GOT3 (cell line): Measurements from ENCODE around the gene SPATA31C1.
"Not testable (repeated sequence)": the region's sequence is repeated elsewhere in the genome, so short reads cannot be mapped to it uniquely, and the experiment has no call there.

ENCODE experiments used
- DNase-seq: peaks from one replicate; lab custom pipeline; 2025; ENCODE audit warnings: mixed read lengths; lab: John Stamatoyannopoulos, UW

The SPATA31C1 gene

DNA sequence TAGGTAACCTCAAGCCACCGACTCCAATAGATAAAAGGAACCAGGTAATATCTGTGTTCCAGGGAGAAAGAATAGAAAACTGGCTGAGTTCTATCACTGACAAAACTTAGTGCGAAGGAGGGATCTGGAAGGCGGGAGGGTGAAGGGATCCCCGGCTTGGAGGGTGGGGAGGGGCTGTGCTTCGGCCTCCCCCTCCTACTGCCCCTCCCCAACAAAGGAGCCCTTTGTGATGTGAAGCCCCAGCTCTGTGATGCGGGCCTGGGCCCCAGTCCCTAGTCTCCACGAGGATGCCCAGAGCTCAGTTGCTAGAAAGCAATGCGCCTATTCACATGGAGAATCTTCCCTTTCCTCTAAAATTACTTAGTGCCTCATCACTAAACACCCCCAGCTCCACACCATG lies at the start of gene SPATA31C1:
Gene SPATA31C1 (plus strand): TSS at position 301 of the 400 bp plus-strand sequence.
- DNase-seq, result not testable (repeated sequence)

DNA sequence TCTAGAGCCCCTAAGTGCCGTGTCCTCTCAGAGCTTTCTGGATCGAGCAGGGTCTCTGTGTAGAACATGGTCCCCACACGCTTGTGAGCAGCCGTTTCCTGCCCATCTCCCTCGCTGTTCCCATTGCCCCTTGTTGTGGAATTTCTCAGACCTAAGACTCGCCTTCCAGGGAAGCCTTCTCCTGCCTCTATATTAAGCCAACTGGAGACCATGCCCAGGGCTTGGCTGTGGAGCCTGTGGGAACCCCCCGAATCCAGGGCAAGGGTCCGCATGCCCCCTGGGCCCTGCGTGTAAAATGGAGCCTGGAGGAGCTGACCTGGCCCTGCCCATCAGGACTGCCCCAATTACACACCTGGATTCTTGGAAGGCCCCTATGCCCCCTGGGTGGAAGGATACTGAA lies 49.6 kb upstream of the SPATA31C1 start:
- no peak for DNase-seq

DNA sequence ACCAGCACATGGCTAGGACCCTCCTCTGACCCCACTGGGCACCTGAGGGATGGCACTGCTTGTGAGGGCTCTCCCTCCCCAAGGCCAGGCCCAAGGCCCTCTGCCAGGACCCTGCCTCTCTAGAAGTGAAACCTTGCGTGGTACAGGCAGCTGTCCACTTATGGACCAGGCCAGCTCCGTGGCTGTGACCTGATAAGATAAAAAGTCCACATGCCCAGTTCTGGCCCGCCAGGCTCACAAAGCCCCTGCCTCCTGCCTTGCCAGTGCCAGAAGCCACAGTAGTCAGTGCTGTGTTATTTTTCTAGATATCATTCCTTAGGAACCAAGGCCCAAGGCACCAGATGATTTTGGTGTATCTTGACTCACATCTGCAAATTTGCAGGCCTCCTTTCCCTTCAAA lies 49.1 kb upstream of the SPATA31C1 start:
- DNase-seq, result no peak

DNA sequence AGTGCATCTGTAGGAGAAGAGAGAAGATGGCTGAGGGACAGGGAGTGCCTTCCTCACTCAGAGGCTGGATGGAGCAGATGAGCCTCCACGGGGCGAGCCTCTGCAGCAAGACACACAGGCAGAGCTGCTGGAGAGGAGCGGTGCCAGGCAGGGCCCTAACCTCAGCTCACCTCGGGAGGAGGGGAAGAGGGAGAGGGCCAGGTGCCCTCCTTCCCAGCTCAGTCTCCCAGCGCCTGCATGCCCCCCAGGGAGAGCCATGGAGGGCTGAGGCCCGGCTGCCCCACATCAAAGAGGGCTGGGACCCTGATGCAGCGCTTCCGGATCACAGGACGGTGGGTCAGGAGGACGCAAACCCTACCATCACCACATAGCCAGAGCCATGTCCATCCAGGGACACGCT lies 48.7 kb upstream of the SPATA31C1 start:
- no peak for DNase-seq

DNA sequence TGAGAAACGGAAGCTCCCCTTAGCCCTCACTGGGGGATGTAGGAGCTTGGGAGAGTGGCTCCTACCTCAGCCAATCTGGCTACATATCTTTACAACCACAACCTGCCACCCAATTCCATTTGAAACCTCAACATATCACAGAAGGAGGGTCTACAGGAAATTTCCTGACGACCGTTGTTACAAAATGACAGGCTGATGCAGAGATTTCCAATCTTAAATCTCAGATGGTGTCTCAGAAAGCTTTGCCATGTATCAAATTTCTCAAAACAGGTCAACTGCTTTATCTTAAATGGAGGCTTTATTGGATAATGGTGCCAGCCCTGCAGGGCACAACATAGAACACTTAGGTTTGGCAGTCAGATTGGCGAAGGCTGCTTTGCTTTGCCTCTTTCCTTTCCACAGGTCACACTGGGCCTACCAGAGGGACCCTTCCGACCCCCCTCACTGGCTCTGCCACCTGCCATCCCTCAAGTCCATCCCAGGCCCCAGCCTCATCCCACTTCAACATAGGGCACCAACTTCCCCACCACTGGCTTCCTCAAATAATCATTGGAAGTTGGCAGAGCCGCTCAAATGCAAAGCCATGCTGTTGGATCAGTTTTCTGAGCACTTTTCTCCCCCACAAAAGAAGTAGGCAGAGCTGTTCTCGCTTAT lies 46.2 kb upstream of the SPATA31C1 start:
- no peak for DNase-seq

DNA sequence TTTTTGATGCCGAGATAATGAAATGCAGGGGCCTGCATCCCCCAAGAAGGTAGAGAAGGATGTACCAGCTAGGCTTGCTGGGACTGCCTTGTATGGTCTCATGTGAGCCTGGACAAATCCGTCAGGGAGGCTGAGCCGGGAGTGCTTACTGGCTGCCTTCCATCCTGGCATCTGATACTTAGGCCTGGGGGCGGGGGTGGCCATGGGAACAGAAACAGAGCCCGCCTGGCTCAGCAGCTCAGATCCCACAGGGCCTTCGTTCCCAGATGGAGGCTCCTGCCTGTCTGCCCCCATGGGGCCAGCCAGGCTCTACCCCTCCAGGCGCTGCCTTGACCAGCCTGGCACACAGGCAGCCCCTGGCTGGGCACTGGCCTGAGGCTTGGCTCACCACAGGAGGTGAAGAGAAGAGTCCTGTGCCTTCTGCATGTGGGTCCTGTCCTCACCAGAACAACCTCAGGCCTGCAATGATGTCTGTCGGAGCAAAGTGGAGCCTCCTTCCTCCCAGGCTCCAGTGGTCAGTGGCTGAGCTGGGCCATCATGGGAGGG lies 45.6 kb upstream of the SPATA31C1 start:
- no peak for DNase-seq

DNA sequence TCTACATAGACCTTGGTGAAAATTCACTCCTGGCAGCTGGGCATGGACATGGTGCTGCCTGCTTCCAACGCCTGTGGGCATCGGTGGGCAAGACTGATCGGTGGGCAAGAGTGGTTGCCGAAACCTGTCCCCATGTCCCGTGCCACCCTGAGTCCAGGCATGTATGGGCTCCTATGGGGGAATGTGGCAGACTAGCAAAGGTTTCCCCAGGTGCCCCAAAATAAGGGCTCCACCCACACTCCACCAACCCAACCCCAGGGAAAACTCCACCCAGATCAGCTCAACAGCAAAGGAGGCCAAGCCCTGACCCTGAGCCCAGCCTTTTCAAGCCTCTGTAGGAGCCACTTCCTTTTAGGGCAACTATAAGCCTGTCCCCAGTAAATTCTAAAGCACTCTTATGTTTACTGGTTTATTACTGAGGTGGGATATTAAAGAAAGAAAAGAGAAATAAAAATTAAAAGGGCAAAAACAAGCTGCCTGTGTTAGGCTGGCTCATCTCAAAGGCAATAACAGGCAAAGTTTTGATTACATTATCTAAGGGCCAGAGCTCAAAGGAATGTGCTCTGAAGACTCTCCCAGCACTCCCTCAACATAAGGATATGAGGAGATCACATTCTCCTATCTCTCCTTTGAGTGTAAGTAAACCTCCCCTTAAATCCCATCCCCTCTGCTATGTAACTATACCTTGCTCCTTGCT lies 44.0 kb upstream of the SPATA31C1 start:
- DNase-seq, result no peak

DNA sequence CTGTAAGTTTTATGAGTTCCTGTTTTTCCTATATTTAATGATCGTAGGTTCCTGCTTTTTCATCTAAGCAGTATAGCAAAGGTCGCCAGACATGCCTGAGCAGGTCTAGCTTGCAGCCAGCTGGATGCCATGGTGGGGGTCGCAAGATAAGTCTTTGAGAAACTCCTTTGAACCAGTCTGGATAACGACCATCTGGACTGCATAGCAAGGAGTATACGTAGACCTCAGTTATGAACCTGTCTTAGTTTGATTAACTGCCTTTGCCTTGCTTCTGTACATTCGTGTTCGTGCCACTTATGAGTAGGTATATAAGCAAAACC lies 43.5 kb upstream of the SPATA31C1 start:
- DNase-seq, result no peak

DNA sequence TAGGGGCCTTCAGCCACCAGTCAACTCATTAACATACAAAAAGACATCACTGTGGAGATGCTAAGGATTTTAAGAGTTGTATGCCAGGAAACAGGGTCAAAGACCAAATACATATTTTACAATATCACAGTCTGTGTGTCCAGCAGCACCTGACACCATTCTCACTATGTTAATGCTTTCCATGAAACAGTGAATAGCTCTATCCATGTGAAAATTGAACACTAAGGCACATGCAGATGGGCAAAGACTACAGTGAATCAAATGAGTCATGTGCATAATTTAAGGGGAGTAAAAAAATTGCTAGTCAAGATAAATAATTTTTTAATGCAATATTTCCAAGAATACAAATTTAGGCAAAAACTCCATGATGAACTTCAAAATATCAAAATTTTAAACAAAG lies 42.7 kb upstream of the SPATA31C1 start:
- DNase-seq, result no peak

DNA sequence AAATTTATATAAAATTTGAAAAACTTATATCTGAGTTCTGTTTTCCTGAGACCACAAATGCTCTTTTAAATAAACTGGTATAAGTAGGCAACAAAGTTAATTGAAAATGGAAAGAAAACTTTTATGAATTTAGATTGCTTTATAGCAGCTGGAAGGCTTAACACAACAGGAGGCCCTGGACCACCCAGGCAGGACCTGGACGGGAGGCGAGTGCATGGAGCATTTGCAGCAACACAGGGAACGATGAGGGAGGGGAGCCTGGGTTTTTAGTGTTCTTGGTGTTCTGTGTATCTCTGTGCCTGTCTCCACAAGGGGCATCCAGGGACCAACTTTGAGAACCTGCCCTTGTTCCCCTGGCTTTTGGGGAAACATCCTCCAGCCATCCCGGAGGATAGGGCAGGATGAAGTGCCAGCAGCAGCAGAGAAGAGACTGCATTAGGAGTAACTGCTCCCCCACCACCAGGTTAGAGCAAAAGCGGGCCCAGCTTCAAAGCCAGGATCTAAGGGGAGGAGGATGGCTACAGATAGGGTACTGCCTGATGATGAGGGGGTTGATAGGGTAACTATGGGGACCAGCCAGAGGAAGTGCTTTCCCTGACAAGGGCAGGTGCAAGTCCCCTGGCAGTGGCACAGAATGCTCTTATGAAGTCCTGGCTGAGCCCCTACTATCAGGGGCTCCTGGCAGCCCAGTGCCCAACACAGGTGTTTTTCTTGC lies 41.8 kb upstream of the SPATA31C1 start:
- DNase-seq, result no peak

DNA sequence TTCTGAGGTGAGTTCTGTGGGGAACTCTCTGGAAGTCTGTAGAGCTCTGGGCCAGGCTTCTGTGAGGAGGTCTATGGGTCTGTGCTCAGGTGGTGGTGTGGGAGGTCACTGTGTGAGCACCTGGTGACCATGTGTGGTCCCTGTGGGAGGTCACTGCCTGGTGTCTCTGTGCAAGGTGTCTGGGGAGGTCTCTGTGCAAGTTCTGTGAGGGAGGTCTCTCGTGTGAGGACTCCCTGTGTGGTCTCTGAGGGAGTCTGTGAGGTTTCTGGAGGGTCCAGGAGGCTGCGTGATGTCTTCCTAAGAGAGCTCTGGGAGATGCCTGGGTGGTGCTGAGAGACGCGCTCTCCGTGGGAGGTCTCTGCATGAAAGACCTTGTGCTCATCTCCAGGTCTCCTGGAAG lies 41.1 kb upstream of the SPATA31C1 start:
- DNase-seq, result no peak

DNA sequence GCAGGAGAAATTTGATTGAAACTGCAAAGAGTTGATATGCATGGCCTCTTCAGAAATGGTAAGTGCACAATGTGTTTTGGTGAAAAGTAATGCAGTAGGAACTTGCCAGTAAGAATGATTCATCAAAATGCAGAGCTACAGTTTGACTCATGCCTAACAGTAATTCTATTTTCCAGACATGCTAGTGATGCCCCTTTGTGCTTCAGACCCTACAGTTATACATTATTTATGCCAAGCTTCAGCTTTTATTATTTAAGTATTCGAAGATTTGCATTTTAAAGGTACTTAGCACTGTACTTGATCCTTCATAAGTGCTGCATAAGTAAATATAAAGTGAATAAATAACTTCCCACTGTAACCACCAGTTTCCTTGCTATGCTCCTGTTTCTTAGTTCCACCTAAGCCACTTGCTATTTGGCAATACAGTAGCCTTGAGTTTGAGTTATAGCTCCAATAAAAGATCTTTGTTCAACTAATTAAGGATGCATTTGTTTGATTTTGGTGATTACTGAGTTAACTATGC lies 38.7 kb upstream of the SPATA31C1 start:
- DNase-seq, result no peak

DNA sequence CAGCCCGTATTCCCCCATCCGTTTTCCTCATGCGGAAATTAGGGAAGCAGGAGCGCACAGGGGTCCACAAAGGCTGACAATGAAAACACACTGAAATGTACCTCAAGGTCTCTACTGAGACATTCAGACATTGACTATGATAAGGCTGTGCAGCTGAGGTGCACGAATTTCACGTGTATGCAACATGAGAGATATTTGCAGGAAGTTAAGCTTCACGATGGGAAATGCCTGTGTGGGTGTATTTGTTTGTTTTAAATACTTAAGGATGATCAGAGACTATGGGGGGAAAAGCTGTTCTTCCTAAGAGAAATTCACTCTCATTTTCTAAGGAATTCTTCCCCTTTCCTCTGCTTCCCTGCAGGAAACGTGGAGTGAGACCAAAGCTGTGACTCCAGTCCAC lies 37.6 kb upstream of the SPATA31C1 start:
- DNase-seq, result no peak

DNA sequence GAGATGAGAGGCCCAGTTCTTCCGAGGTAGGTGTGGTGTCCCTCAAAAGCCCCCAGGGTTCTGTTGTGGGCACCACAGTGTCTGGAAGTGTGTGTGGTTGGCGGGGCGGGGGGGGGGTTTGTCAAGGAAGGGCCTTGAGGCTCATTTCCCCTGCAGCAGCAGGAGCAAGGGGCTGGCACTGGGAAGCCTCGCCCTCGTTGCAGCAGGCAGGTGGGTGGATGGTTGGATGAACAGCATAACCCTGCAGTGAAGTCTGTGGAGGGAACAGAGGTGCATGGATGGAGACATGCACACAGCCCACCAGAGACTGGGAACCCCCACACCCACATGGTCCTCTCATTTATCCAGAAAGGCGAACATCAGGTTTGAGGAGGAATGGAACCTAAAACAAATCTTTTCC lies 37.1 kb upstream of the SPATA31C1 start:
- DNase-seq, result no peak

DNA sequence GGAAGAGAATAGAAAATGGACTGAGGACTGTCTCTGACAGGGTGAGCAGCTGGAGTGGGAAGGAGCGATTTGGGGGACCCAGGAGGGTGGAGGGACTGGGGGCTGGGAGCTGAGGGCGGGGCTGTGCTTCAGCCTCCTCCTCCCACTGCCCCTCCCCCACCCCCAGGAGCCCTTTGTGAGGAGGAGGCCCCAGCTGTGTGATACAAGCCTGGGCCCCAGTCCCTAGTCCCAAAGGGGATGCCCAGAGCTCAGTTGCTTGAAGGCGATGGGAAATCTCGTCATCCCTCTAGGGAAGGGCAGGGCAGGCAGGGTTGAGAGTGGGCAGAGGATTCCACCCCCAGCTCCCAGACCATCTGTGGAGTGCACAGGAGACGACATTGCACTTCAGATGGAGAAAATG lies 35.1 kb upstream of the SPATA31C1 start, which contains the start of gene SPATA31E1:
Gene SPATA31E1 (plus strand): TSS at position 251 of the 400 bp plus-strand sequence. CDS start 15 bp downstream, at position 266.
- DNase-seq, result no peak

DNA sequence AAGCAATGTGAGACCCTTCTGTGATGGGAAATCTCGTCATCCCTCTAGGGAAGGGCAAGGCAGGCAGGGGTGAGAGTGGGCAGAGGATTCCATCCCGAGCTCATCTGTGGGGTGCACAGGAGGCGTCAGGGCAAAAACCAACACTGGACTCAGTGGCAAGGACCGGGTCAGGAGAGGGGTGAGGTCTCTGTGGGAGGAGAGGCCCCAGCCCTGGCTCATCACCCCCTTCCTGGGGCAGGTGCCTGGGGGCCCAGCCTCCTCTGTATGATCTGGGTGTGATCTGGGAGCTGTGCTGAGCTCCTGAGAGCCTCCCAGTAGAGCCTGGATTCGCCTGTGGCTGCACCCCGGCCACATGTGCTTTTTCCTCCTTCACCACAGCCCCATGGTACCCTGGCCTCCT lies 34.5 kb upstream of the SPATA31C1 start:
- no peak for DNase-seq

DNA sequence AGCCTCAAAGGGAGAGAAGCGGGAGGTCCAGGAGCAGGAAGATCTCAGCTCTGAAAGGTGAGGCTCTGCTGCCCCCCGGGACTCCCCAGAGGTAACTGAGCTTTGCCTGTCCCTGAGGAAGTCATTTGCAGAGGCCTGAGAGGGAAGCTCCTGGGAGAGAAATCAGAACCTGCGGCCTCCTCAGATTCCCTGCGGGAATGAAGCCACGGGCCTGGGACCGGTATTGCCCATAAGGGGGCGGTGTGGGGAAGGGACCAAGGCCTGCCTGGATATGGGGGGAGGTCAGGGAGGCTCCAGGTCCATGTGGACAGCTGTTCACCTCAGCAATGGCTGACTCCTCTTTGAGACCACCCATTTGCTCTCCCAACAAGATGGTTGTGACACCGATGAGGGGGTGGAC lies 33.8 kb upstream of the SPATA31C1 start:
- DNase-seq, result no peak

DNA sequence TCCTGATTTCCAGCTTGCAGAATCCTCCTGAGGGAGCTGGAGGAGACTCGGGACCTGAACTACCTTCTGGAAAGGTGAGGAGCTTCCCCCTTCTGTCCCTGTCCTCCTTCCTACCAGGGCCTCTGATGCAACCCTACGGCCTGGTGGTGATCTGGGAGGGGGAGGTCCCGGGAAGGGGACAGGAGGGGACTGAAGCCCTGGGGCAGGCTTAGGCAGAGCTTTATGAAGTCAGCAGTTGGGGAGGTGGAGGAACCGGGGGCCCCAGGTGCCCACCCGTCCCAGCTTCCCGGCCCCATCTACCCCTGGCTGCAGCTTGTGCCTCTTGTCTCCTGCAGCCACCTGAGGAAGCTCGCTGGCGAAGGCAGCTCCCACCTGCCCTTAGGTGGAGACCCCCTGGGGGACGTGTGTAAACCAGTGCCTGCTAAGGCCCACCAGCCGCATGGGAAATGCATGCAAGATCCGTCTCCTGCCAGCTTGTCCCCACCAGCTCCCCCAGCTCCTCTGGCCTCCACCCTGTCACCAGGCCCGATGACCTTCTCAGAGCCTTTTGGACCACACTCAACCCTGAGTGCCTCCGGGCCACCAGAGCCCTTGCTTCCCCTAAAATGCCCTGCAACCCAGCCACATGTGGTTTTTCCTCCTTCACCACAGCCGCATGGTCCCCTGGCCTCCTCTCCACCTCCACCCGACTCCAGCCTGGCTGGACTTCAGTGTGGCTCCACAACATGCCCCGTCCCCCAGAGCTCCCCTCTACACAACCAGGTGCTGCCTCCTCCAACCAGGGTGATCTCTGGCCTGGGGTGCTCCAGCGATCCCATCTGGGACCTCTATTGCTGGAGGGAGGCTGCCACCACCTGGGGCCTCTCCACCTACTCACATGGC lies 32.9 kb upstream of the SPATA31C1 start:
- no peak for DNase-seq

DNA sequence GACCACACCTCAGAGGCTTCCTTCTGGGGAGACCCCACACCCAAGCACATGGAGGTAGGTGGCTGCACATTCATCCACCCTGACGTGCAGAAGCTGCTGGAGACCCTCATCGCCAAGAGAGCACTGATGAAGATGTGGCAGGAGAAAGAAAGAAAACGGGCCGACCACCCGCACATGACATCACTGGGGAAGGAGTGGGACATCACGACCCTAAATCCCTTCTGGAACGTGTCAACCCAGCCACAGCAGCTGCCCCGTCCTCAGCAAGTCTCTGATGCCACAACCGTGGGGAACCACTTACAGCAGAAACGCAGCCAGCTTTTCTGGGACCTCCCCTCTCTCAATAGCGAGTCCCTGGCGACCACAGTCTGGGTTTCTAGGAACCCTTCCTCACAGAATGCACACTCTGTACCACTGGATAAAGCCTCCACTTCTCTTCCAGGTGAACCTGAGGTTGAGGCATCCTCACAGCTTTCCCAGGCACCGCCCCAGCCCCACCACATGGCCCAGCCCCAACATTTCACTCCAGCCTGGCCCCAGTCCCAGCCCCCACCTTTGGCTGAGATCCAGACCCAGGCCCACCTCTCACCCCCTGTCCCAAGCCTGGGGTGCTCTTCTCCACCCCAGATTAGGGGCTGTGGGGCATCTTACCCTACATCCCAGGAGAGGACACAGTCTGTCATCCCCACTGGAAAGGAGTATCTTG lies 32.1 kb upstream of the SPATA31C1 start:
- DNase-seq, result no peak

DNA sequence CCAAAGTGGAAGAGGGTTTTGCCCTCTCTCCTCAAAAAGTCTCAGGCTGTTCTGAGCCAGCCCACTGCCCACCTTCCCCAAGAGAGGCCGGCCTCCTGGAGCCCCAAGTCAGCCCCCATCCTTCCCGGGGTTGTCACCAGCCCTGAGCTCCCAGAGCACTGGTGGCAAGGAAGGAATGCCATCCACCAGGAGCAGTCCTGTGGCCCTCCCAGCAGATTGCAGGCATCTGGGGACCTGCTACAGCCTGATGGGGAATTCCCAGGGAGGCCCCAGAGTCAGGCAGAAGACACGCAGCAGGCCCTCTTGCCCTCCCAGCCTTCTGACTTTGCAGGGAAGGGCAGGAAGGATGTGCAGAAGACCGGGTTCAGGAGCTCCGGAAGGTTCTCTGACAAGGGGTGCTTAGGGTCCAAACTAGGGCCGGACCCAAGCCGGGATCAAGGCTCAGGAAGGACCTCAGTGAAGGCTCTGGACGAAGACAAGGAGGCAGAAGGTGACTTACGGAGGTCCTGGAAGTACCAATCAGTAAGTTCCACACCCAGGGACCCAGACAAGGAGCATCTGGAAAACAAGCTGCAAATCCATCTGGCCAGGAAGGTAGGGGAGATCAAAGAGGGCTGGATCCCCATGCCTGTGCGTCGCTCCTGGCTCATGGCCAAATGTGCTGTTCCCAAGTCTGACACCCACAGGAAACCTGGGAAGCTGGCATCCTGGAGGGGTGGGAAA lies 31.4 kb upstream of the SPATA31C1 start:
- no peak for DNase-seq
